GM21723 (cell line): ENCODE data around the gene NHSL2.

ENCODE experiments used
- ATAC-seq: cut with Tn5 transposase; IDR thresholded peaks from one replicate; pipeline ENCODE4 v1.9.1; 2021; ENCODE audit warnings: mild to moderate bottlenecking, moderate library complexity; ENCODE audit not compliant: unreplicated experiment

Gene NHSL2

DNA sequence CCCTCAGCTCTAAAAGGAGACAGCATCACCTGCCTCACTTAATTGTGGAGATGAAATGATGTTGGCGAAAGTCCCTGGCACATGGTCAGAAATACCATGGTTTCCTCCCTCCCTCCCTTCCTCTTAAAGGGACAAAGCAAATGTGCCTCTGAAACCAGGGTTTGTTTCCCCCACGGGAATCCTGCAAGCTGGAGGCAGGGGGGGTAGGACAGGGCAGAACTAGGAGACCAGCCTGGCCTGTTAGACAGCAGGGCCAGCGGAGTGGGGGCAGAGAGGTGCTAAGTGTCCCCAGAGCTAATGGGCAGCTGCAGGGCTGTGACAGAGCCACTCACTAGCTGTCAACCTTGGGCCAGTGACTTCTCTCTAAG lies 215.4 kb downstream of the NHSL2 start:
- ATAC-seq = no peak

DNA sequence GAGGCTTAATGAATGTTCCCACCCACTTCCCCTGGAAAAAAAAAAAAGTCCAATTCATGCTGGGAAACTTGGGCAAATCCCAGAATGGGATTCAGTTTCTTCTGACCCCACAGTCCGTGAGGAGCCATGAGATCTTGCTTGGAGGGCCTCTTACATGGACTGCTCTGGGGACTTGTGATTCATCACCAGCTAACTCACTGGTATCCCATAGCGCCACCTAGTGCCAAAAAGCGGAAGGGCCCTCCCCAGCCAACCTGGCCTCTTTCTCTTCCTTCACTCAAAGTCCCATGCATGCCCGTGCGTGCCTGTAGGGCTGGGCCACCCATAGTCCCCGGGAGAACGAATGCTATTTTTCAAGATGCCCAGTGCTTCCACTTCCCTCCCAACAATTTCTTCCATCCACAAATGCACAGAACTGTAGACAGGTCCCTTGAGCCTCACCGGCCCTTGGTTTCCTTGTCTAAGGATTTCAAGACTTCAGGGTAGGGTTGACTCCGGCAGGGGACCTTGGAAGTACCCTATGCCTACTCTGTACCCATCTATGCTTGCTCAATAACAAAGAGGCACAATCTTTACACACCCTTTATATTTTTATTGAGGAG lies 216.0 kb downstream of the NHSL2 start:
- peak; percentile 90 for ATAC-seq

DNA sequence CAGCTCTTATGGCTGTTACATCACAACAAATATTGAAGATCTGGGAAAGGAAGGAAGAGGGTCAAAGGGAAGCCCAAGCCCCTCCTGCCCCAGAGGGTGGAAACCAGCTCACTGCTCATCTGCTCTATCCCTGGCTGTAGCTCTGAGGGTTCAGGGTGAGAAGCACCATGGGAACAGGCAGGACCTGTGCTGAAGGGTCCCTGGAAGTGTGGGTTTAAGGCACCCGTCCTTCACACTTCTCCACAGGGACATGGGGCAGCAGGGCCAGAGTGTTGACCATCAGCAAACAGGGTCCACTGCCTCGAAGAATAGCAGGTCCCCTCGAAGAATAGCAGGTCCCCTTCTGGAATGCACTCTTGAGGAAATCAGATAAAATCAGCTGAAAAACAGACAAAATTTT lies 216.7 kb downstream of the NHSL2 start:
- no peak for ATAC-seq

DNA sequence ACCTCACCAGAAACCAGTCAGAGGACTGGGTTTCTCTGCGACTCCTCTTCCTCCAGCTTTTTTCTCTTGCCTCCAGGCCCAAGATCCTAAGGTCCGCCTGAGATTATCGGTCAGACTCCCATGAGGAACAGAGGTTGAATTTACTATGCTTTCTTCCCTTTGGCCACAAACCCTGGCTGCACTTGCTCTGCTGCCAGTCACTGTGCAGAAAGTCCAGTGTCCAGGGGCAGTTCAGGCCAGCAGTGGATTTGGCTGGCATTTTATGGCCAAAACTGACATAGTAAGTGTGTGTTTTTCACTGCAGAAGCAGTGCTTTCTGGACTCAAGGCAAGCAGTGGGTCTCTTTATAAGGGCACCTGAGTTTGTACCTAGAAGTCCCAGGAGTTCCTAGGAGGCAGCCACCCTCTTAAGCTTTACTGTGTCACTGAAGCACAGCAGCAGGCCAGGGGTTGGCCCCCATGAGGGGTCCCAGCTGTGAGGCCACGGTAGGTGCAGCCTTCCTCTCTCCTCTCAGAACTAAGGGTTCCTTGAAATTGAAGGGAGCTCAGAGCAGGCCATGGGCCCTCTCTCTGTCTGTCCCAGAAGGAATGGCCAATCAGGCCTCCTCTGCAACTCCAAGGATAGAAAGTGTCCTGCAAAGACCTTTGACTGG lies 217.7 kb downstream of the NHSL2 start:
- no peak for ATAC-seq

DNA sequence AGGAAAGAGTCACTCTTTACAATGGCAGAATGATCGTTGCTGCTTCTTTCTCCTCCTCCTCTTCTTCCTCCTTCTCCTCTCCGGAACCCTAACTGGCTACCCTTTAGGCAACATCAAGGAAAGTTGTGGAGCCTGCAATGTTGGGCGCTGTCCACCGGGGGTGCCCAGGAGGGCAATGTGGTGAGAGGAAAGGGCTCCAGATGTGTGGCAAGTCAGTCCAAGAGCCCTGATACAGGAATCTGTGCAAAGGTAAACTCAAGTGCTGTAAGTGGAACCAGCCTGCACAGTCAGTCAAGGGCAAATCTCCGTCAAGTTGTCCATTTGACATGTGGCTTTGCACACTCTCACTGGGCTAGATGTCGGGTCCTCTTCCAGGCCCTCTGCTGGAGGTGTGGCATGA lies 218.2 kb downstream of the NHSL2 start:
- no peak for ATAC-seq

DNA sequence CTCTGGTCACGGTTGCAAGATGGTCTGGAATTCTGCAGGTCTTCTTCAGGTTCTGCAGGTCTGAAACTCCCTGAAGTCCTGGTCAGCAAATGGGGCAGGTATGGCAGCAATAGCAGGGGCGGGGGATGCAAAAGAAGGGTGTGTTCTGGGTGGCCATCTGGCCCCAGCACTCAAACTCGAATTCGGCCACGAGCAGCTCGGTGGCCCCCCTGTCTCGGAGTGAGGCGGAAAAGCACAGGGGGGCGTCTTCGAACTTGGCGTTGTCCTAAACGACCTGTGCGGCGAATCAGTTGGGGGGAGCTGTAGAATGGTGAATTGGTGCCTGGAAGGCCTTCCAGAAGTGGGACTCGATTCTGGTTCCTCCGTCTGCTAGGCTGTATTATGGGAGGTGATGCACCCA lies 219.0 kb downstream of the NHSL2 start:
- no peak for ATAC-seq

DNA sequence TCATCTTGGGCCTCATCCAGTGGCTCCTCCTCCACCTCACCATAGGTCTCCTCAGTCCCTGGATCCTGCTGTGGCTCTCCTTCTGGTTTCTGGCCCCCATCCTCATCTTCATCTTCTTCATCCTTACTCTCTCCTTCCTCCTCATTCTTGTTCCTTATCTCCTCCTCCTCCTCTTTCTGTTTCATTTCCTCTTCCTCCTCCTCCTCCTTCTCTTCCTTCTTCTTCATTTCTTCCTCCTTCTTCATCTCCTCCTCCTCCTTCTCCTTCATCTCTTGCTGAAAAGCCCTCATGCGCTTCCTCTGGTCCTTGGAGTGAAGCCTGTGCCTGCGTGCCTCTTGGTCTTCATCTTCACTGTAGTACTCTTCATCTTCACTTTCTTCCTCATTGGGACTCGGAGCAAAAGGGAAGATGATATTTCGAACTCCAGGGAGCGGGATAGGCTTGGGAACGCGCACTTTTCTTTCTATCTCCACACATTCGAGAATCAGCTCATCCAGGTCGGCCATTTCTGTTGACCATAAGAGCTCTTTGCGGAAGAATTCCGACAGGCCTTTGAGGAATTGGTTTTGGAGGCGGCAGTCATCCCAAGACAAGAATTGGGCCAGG lies 219.6 kb downstream of the NHSL2 start:
- no peak for ATAC-seq

DNA sequence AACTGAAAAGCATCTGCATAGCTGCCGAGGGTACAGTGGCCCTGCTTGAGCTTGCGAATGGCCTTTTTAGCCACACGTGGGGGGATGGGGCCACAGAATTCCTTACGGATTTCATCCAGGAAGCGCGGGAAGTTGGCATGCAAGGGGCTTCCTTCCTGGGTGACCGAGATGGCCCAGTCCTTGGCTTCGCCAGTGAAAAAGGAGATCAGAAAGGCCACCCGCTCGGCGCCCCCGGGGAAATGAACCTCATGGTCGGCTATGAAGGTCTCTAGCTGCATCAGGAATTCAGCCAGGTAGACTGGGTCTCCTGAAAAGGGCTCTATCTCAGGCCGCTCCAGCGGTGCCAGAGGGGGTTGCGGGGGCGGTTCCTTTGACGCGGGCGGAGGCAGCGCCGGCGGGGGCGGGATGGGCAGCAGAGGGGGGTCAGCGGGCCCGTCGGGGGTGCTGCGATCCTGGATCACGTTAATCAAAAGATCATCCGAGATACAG lies 220.2 kb downstream of the NHSL2 start:
- no peak for ATAC-seq

DNA sequence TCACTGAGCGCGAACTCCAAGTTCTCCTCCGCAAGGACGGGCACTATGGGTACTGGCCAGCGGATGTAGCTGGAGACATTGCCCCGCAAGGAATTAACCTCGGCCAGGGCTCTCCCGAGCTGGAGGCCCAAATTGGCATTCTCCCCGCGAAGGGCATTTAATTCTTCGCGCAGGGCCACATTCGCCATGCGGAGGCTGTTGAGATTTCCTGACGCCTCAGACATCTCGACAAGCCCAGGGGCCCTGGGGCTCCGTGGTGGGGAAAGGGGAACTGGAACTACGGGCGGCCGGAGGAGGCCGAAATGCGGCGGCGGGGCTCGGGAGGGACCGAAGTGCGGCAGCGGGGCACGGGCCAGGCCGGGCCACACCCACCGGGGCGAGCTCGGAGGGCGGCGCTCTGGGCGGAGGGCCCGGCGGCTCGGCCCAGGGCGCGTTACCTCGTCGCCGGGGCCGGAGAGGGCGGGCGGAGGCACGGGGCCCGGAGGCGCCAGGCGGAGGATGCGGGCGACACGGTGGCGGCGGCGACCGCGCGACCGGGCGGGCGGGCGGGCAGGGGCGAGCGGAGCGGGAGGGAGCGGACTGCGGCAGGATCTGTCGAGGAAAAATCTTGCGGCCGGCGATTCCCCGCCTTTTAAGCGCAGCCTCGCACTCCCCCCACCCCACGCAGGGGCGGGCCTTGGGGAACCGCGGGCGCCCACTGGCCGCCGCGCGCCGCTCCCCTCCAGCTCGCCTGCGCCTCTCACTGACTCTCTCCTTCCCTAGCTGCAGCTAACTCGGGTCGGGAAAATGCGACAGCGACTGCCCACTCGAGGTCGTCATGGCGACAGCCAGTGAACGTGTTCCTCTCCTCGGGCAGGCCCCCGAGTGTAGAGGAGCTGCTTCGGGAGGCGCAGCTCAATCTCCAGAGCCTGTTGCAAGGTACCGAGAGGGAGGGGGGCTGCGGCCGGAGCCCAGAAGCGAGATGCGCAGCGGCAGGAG lies 221.0 kb downstream of the NHSL2 start, which contains the start of gene RTL5:
TSS of gene RTL5 (minus strand) at position 599 of the 978 bp plus-strand sequence.
- peak; percentile 54 for ATAC-seq

DNA sequence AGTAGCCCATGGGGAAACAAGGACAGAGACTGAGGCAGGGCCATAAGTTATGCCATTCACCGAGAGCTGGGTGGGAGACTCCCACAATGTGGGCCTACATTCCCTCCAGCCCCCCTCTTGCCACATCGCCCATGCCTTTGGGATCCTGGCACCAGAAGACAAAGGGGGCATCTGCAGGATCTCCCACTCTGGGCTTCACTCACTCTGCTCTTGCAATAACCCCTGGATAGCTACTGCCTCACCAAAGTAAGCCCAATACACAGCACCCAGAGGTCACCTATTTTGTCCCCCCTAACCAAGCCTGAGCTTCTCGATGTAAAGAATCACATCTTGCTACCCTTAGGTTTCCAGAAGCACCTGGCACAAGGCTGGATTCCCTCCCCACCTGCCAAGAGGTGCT lies 221.8 kb downstream of the NHSL2 start:
- no peak for ATAC-seq

DNA sequence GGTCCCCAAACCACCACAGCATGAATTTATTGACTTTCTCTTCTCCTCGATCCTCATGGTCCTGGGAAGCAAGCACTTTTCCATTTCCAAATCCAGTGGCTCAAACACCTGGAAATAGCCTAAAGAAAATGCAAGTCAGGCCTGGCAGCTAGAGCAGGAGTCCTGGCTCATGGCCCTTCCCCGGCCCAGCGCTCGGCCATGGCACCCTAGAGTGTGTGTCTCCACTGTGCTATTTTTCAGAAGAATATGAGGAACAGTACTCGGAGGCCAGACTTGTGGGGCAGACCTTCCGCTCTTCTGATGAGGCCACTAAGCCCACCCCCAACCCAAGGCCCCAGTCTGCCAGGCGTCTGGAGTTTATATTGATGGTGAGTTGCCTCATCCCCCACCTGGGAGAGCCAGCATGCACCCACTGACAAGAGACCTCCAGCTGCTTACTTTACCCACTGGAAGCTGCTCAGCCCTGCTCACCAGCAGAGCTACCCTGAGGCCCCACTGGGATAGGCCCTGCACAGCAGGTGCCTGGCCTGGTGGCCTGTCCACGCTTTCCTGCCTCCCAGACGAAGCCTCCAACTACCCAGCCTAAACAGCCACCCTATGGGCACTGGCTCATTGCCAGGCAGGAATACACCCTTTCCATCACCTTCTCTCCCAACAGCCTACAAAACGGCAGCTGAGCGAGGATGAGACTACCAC lies 223.4 kb downstream of the NHSL2 start:
- ATAC-seq = no peak

DNA sequence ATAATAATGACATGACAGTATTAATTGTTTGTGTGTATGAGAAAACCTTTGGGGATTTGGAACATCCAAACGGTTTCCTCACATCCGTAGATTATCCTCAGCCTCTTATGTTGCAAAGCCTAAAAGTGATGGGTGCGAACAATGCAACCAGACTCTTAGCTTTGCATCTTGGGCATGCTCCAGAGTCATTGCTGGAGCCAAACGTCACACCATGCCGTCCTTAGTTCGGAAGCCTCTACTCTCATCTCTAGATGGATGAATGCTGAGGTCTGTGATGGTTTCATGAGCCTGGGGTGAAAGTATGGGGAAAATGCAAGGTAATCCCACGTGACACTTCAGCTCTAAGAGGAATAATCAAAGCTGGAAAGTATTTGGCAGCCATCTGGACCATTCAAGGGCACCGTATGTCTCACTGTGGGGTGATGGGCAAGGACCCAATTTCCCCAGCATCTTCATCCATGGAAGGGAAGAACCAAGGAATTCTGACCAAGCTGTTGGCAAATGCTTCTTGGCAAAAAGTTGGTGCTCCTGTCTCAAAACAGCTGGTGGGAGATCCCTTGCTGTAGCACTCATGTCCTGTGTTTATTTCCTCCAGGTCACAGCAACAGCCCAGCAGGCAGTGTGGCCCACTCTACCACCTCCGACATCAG lies 227.3 kb downstream of the NHSL2 start:
- no peak for ATAC-seq

DNA sequence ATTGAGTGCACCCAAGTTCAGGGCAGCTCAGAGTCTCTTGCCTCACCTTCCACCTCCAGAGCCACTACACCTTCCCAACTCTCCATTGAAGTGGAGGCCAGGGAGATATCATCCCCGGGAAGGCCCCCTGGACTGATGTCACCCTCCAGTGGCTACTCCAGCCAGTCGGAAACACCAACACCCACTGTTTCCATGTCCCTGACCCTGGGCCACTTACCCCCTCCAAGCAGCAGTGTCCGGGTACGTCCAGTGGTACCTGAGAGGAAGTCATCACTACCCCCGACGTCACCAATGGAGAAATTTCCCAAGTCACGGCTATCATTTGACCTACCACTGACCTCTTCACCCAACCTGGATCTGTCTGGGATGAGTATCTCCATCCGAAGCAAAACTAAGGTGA lies 228.9 kb downstream of the NHSL2 start:
- ATAC-seq = no peak

DNA sequence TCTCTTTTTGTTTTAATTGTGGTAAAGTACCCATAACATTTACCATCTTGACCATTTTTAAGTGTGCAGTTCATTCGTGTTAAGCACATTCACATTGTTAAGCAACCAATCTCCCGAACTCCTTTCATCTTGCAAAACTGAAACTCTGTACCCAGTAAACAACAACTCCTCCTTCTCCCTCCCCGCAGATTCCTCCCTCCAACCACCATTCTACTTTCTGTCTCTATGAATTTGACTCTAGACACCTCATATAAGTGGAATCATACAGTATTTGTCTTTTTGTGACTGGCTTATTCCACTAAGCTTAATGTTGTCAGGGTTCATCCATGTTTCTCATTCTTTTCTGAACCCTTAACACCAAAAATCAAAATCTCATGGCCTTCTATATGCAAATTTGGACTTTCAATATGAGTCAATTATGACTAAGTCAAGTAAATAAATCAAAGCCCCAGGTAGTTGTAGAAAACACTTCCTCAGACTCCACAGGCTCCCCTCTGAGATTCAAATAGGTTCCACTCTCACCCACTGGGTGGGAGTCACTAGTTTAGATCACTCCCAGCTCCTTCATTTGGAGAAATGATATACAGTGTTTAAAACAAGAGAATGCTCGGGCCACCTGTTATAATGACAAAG lies 230.8 kb downstream of the NHSL2 start:
- peak; percentile 66 for ATAC-seq

DNA sequence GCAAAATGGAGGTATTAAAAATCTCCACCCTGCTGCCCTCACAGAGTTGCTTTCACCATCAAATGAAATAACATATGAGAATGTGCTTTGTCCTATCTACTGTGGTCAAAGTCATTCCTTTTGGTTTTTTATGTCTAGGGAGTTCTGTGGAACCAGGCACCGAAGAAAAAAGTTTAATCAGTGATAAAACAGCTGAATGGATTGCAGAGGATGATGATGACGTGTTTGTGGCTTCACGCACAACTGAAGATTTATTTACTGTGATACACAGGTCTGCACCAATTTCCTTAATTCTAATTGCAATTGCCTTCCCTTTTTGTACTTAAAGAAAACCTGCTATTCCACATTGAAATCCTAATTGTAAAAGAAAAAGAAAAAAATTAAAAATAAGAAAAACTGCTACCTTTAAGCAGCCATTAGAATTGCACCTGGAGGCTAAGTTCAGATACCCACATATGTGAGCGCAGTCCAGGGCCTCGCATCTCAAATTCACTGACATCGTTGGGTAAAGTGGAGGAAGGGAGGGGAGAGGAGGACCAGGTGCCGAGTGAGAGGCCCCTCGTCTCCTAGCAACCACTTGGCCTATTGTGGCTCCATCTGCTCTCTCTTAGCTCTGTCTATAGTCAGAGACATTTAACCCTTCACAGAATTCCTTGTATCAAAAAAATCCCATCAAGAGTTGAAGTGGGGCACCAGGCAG lies 231.6 kb downstream of the NHSL2 start:
- no peak for ATAC-seq

DNA sequence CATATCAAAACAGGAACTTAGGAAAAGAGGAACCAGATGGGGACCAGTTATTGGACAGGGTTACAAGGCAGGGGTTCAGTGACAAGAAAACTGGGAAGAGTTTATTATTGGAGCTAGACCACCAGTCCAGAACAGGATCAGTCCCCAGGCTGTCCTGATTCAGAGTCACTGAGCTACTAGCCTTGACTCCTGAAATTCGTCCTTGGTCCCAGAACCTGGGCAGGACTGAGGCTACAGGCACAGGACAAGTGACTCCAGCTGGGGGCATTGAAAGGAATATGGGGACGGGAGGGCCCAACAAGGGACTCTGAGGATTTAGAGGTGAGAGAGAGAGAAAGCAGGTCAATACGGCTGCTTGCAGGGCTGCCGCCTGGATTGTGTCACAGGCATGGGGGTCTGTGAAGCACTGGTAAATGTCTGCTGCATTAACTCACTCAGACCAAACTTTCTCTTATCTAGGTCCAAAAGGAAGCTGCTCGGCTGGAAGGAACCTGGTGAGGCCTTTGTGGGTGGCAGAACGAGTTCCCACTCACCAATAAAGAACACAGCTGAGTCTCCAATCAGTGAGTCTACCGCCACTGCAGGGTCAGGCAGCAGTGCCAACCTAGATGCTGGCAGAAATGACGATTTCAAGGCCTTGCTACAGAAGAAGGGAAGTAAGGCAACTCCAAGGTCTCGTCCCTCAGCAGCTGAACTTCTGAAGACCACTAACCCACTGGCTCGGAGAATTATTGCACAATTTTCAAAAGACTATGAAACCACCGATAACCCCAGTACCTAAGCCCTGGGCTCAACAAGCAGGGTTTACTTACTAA lies 232.4 kb downstream of the NHSL2 start:
- ATAC-seq = no peak

DNA sequence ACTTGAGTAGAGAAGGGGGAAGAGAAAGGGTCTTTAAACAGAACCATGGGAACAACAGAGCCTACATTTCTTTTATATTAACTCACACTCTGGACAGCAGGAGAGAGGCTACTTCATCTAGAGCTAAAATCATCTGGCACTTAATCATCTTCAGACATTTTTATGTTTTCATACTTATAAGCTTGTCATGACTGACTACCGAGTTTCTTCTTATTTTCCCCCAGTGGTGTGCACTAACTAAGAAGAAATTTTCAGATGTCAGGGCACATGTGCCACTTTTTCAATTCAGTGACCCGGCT lies 232.9 kb downstream of the NHSL2 start:
- no peak for ATAC-seq

DNA sequence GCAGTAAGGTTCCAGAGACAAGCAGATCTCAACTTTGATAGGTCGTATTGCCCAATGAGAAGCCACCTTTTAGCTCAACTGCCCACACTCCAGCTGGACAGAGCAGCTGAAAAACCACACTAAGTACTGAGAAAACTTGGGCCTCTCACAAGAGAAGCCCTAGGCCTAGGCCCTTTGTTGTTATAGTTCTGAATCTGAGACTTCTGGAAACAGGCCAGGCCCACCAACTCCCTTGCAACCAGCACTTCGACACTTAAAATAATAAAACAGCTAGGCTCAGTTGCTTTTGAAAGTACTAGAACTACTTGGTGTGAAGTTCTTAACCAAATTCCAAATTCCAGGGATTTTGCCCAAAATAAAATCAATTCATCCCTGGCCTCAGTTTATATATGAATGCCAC lies 234.5 kb downstream of the NHSL2 start:
- no peak for ATAC-seq
